Ovary (tissue), 3 donors: ENCODE measurements around the gene ENGASE.

Source experiments
- CTCF ChIP-seq, 3 donors: fragments of 450-650 bp in 2 of 3; fragments of 200-600 bp in 1 of 3; IDR thresholded peaks; one replicate each; pipeline versions ENCODE4 v1.5.1 to v1.8.0; 2016 to 2022; ENCODE audit warnings: antibody characterized with exemption in 3 of 3, mild to moderate bottlenecking in 1 of 3
- EP300 ChIP-seq: sonication (generic); formaldehyde crosslinking; IDR thresholded peaks from one replicate; pipeline ENCODE4 v1.6.1; 2017; ENCODE audit warnings: antibody characterized with exemption
- POLR2A ChIP-seq: fragments of 450-650 bp; IDR thresholded peaks from one replicate; pipeline ENCODE4 v1.6.1; 2017; ENCODE audit warnings: antibody characterized with exemption, mild to moderate bottlenecking, moderate library complexity
- donor health status: DM: no; HTN: no; CAD: no.

GRCh38 chr17:79133985-79134384 is 59.4 kb downstream of the ENGASE start:
- TF ChIP-seq CTCF (IDR thresholded peaks at IDR 0.05) = no peak
- TF ChIP-seq POLR2A = no peak
- no peak for TF ChIP-seq EP300
